A549 (cell line): ENCODE measurements around the gene CARMIL1. TPM values are rescaled to one million over a fixed set of nuclear protein-coding genes. Genes with fewer than 3 reads are reported as not detected.

Experiments used
- ATAC-seq, 2 experiments: fragments of 200-7000 bp in 1 of 2; fragments of >200 bp in 1 of 2; cut with Nextera tagmentation in 1 of 2; cut with Tn5 transposase in 1 of 2; 3 replicates each; pipeline versions ENCODE4 v1.8.0 to v1.9.1; 2018 to 2020; ENCODE audit warnings: mild to moderate bottlenecking in 1 of 2, moderate library complexity in 1 of 2
- CTCF ChIA-PET: fragments of 300-600 bp; sonication (Branson Sonifier 250); formaldehyde crosslinking; extraction: SDS; loops from one replicate; lab custom pipeline; 2021; ENCODE audit warnings: antibody characterized with exemption, inconsistent platforms; lab: Yijun Ruan, JAX
- POLR2A ChIA-PET: fragments of 350-600 bp; formaldehyde crosslinking; extraction: SDS; loops from one replicate; lab custom pipeline; 2021; ENCODE audit warnings: antibody characterized with exemption, inconsistent platforms; lab: Yijun Ruan, JAX
- DNase-seq, 2 experiments: peaks; one replicate each; pipeline versions ENCODE4 v3.0.0 to v3.0.0-alpha.2; 2011 to 2016; ENCODE audit warnings: low read depth in 1 of 2, low spot score in 1 of 2
- FAIRE-seq: peaks from 2 replicates; lab custom pipeline; 2011; peaks lifted over from hg19 to GRCh38; lab: Jason Lieb, UNC
- H3K27ac ChIP-seq, 2 experiments: fragments of >200 bp; sonication (Bioruptor Twin); formaldehyde crosslinking; 3 replicates each; pipeline ENCODE4 v1.5.1; 2016 to 2017
- H3K4me1 ChIP-seq: fragments of >200 bp; sonication (Bioruptor Twin); formaldehyde crosslinking; 3 replicates; pipeline ENCODE4 v1.6.1; 2016
- H3K4me2 ChIP-seq: fragments of >200 bp; sonication (Bioruptor Twin); formaldehyde crosslinking; 3 replicates; pipeline ENCODE4 v1.6.1; 2016
- H3K4me3 ChIP-seq: fragments of >200 bp; sonication (Bioruptor Twin); formaldehyde crosslinking; 3 replicates; pipeline ENCODE4 v1.5.1; 2016
- H3K9me3 ChIP-seq: fragments of >200 bp; sonication (Bioruptor Twin); formaldehyde crosslinking; 3 replicates; pipeline ENCODE4 v1.6.1; 2016
- BCL3 ChIP-seq: fragments of >200 bp; sonication (Bioruptor Twin); formaldehyde crosslinking; IDR thresholded peaks from 3 replicates; pipeline ENCODE4 v1.6.1; 2016
- BHLHE40 ChIP-seq: IDR thresholded peaks from 2 replicates; pipeline ENCODE4 v1.6.1; 2012; ENCODE audit warnings: low read depth, low read length, inconsistent platforms
- CBX2 ChIP-seq: fragments of 200-600 bp; sonication (generic); IDR thresholded peaks from 2 replicates; pipeline ENCODE4 v1.6.1; 2016; ENCODE audit warnings: low read depth, mild to moderate bottlenecking, borderline replicate concordance
- CHD4 ChIP-seq: fragments of 200-600 bp; sonication (generic); IDR thresholded peaks from 2 replicates; pipeline ENCODE4 v1.6.1; 2016; ENCODE audit warnings: antibody characterized with exemption, mild to moderate bottlenecking, borderline replicate concordance
- E2F6 ChIP-seq: IDR thresholded peaks from 2 replicates; pipeline ENCODE4 v1.6.1; 2012; ENCODE audit warnings: low read depth, borderline replicate concordance
- EHF ChIP-seq: fragments of 250-450 bp; sonication (Bioruptor Pico); IDR thresholded peaks from 2 replicates; pipeline ENCODE4 v1.5.0; 2020; ENCODE audit warnings: mild to moderate bottlenecking
- FOSB ChIP-seq: fragments of 250-450 bp; sonication (Bioruptor Pico); IDR thresholded peaks from 2 replicates; pipeline ENCODE4 v1.5.0; 2020; ENCODE audit warnings: mild to moderate bottlenecking, moderate library complexity
- NFE2L2 ChIP-seq: fragments of 150-350 bp; conservative IDR thresholded peaks from 2 replicates; pipeline ENCODE4 v1.6.1; 2014; ENCODE audit warnings: low read length
- PHF8 ChIP-seq: fragments of 200-600 bp; sonication (generic); IDR thresholded peaks from 2 replicates; pipeline ENCODE4 v1.6.1; 2016; ENCODE audit warnings: low read depth, mild to moderate bottlenecking, antibody characterized with exemption, moderate library complexity, borderline replicate concordance
- POLR2AphosphoS2 ChIP-seq: conservative IDR thresholded peaks from 2 replicates; pipeline ENCODE4 v1.6.1; 2012; ENCODE audit warnings: low read length, improper control_type of control experiment, inconsistent platforms
- RARB ChIP-seq: fragments of 250-450 bp; sonication (Bioruptor Pico); IDR thresholded peaks from 2 replicates; pipeline ENCODE4 v1.8.0; 2021; ENCODE audit warnings: mild to moderate bottlenecking, moderate library complexity
- RNF2 ChIP-seq: fragments of 200-600 bp; sonication (generic); IDR thresholded peaks from 2 replicates; pipeline ENCODE4 v1.6.1; 2016; ENCODE audit warnings: low read depth, mild to moderate bottlenecking, antibody characterized with exemption, moderate library complexity, borderline replicate concordance
- SREBF2 ChIP-seq: fragments of 450-650 bp; IDR thresholded peaks from 2 replicates; pipeline ENCODE4 v1.6.1; 2014; ENCODE audit warnings: mild to moderate bottlenecking, moderate library complexity
- ZNF302 ChIP-seq: fragments of 250-450 bp; sonication (Bioruptor Pico); IDR thresholded peaks from 2 replicates; pipeline ENCODE4 v1.9.0; 2021; ENCODE audit warnings: inconsistent platforms, mild to moderate bottlenecking, moderate library complexity
- WGBS: methylation state at CpG from one replicate; pipeline ENCODE4 v1.1.6; 2017; ENCODE audit errors: missing lambda C conversion rate; 5-methylcytosine and 5-hydroxymethylcytosine counted together
- polyA plus RNA-seq, 4 experiments: library from polyadenylated mRNA; depleted of rRNA in 3 of 4; stranded (reverse); fragments of >200 nt; fragmentation: RNase III in 1 of 4; extraction: RNeasy Plus Mini Kit Qiagen cat#74134 plus additional on column Dnase treatment in 1 of 4; gene quantifications; 2 replicates in 3 of 4; 3 replicates in 1 of 4; pipeline ENCODE4 v1.2.3, GENCODE V29; 2011 to 2017
- TF ChIP-seq, protein P1 (sequence below): fragments of >200 bp; sonication (Bioruptor Twin); formaldehyde crosslinking; IDR thresholded peaks from 3 replicates; pipeline ENCODE4 v1.5.1; 2016

CARMIL1 gene
- polyA plus RNA-seq, 2 of the 4 experiments (the other 2 are of a cell fraction) = 11.5 to 11.8 TPM

GRCh38 chr6:25484900-25485299 lies 205.7 kb downstream of the CARMIL1 start:
- POLR2A ChIA-PET = no interaction called here
- TF ChIP-seq EHF (CRISPR knock-in tag) (no peak), RNF2 (no peak), NFE2L2 (no peak)
- Histone ChIP-seq H3K4me1 (peaks cover 2% of the 10 kb centered on the region; the same call in 1 of the 3 replicates), H3K4me2 (no peak overlapping the region), H3K9me3 (no peaks in the 10 kb centered on the region), H3K27ac (no peak overlapping the region), H3K4me3 (no peak overlapping the region)
- no peak for DNase-seq
- 78% methylated on average over 4 of the region's 4 CpGs for WGBS
- no peak for FAIRE-seq
- ATAC-seq = no peak
- CTCF ChIA-PET = interaction anchor here (1.6 to 3.7 kb wide), 2 partner anchors 206 to 219 kb away, joined by 6 to 14 read pairs; partner anchors contain the start of gene CARMIL1

GRCh38 chr6:25485821-25486534 lies 206.8 kb downstream of the CARMIL1 start:
- ChIA-PET POLR2A (no interaction called here), CTCF (interaction anchor here (1.6 to 3.7 kb wide), 3 partner anchors 207 to 220 kb away, joined by 6 to 14 read pairs (median 14); partner anchors contain the start of gene CARMIL1)
- H3K27ac ChIP-seq = no peak overlapping the region

GRCh38 chr6:25486550-25486949 lies 207.4 kb downstream of the CARMIL1 start:
- H3K9me3 ChIP-seq = no peaks in the 10 kb centered on the region
- CTCF ChIA-PET = interaction anchor here (2.0 to 3.7 kb wide), 2 partner anchors 208 to 221 kb away, joined by 14 read pairs; partner anchors contain the start of gene CARMIL1
- no peak for FAIRE-seq
- no peak overlapping the region for H3K4me3 ChIP-seq
- TF ChIP-seq FOSB (no peak), EHF (CRISPR knock-in tag) (no peak), E2F6 (no peak), PHF8 (no peak), BCL3 (no peak), RARB (no peak), BHLHE40 (no peak), ZNF302 (CRISPR knock-in tag) (no peak), CBX2 (no peak), SREBF2 (no peak)
- TF ChIP-seq, protein P1, sequence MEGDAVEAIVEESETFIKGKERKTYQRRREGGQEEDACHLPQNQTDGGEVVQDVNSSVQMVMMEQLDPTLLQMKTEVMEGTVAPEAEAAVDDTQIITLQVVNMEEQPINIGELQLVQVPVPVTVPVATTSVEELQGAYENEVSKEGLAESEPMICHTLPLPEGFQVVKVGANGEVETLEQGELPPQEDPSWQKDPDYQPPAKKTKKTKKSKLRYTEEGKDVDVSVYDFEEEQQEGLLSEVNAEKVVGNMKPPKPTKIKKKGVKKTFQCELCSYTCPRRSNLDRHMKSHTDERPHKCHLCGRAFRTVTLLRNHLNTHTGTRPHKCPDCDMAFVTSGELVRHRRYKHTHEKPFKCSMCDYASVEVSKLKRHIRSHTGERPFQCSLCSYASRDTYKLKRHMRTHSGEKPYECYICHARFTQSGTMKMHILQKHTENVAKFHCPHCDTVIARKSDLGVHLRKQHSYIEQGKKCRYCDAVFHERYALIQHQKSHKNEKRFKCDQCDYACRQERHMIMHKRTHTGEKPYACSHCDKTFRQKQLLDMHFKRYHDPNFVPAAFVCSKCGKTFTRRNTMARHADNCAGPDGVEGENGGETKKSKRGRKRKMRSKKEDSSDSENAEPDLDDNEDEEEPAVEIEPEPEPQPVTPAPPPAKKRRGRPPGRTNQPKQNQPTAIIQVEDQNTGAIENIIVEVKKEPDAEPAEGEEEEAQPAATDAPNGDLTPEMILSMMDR = no peak
- no peak overlapping the region for H3K27ac ChIP-seq
- peaks cover 3% of the 10 kb centered on the region; the same call in 1 of the 3 replicates for H3K4me1 ChIP-seq
- POLR2A ChIA-PET = no interaction called here
- no peak for DNase-seq
- 77% methylated on average over 3 of the region's 3 CpGs for WGBS
- ATAC-seq = no peak
- no peak overlapping the region for H3K4me2 ChIP-seq

More at GRCh38 chr6:25485821-25486534, 206.8 kb downstream of the CARMIL1 start:
- DNase-seq = no peak
- H3K4me2 ChIP-seq = no peak overlapping the region
- TF ChIP-seq POLR2AphosphoS2 = no peak
- TF ChIP-seq, all 56 proteins: peak for 0
- no peak for FAIRE-seq
- no peak for ATAC-seq
- WGBS = 79% methylated on average over 8 of the region's 8 CpGs
- Histone ChIP-seq H3K4me1 (peaks cover 3% of the 10 kb centered on the region; the same call in 1 of the 3 replicates), H3K4me3 (no peak overlapping the region), H3K9me3 (no peaks in the 10 kb centered on the region)

- ATAC-seq (no peak), DNase-seq (no peak), FAIRE-seq (no peak)
- Histone ChIP-seq H3K4me2 (no peak overlapping the region), H3K27ac (no peak overlapping the region), H3K4me1 (peaks cover 3% of the 10 kb centered on the region; the same call in 1 of the 3 replicates), H3K9me3 (no peaks in the 10 kb centered on the region), H3K4me3 (no peak overlapping the region)
- TF ChIP-seq CHD4 = no peak
- ChIA-PET POLR2A (no interaction called here), CTCF (interaction anchor here (0.6 to 3.7 kb wide), 3 partner anchors 208 to 230 kb away, joined by 3 to 14 read pairs (median 14); partner anchors contain the start of gene CARMIL1)
- 90% methylated on average over 5 of the region's 5 CpGs for WGBS
Observed at GRCh38 chr6:25487012-25487411, 207.8 kb downstream of the CARMIL1 start.
